Measurements from ENCODE around the gene ARHGAP21. TPM values are rescaled to one million over a fixed set of nuclear protein-coding genes. Genes with fewer than 3 reads are reported as not detected.

ARHGAP21 gene
- total and polyA plus RNA-seq, 11 donors, result 20.8 to 71.9 (median 48.4) TPM

- Histone ChIP-seq H3K36me3 (peaks cover 0 to 5% (median 0%) of the 10 kb centered on the region in 9 donors), H3K4me1 (peaks cover 0 to 11% (median 4%) of the 10 kb centered on the region in 12 donors), H3K4me3 (no peak overlapping the region), H3K9me3 (no peaks in the 10 kb centered on the region), H3K27me3 (peaks cover 0 to 5% (median 0%) of the 10 kb centered on the region in 9 donors), H3K27ac (no peak overlapping the region)
- TF ChIP-seq POLR2A (IDR thresholded peaks at IDR 0.05) (no peak), CTCF (IDR thresholded peaks at IDR 0.05) (no peak)
- WGBS, 4 donors, result 86 to 91% (median 87%) methylated on average over 7 of the region's 7 CpGs
- intact Hi-C loops (cut with DNase I), result loop anchor here in 1 of 10 donors (10.0 kb wide), 1 partner anchor 1399 kb away; no protein-coding TSS in a partner anchor
- DNase-seq (no peak), ATAC-seq (no peak)
These were observed 169.7 kb downstream of the ARHGAP21 start for GRCh38 chr10:24554036-24554435.

GRCh38 chr10:24553051-24553612 is 170.6 kb downstream of the ARHGAP21 start:
- H3K4me1 ChIP-seq, result peaks cover 0 to 11% (median 4%) of the 10 kb centered on the region in 12 donors
- intact Hi-C loops (cut with DNase I), result loop anchor here in 1 of 10 donors (10.0 kb wide), 1 partner anchor 1398 kb away; no protein-coding TSS in a partner anchor
- no peak overlapping the region for H3K4me3 ChIP-seq
- TF ChIP-seq CTCF (IDR thresholded peaks at IDR 0.05) (no peak), POLR2A (IDR thresholded peaks at IDR 0.05) (no peak)
- WGBS, 4 donors, result 66 to 73% (median 67%) methylated on average over 9 to 10 of the region's 10 CpGs
- H3K27me3 ChIP-seq, result peaks cover 0 to 5% (median 0%) of the 10 kb centered on the region in 9 donors
- no peak overlapping the region for H3K27ac ChIP-seq
- DNase-seq, result no peak
- peaks cover 0 to 8% (median 0%) of the 10 kb centered on the region in 9 donors for H3K36me3 ChIP-seq
- no peak for ATAC-seq
- no peaks in the 10 kb centered on the region for H3K9me3 ChIP-seq

GRCh38 chr10:24552346-24553016 is 171.2 kb downstream of the ARHGAP21 start:
- Histone ChIP-seq H3K27me3 (peaks cover 0 to 5% (median 0%) of the 10 kb centered on the region in 9 donors), H3K4me1 (peaks cover 0 to 11% (median 4%) of the 10 kb centered on the region in 12 donors), H3K36me3 (peaks cover 0 to 15% (median 0%) of the 10 kb centered on the region in 9 donors), H3K9me3 (no peaks in the 10 kb centered on the region), H3K27ac (no peak overlapping the region), H3K4me3 (no peak overlapping the region)
- peak in 2 of 4 donors; percentile 33 to 40 for ATAC-seq
- intact Hi-C loops (cut with DNase I), result loop anchor here in 1 of 10 donors (10.0 kb wide), 1 partner anchor 1398 kb away; no protein-coding TSS in a partner anchor
- 51 to 61% (median 57%) methylated on average over 21 to 22 of the region's 22 CpGs for WGBS, 4 donors
- no peak for TF ChIP-seq POLR2A (IDR thresholded peaks at IDR 0.05)
- TF ChIP-seq CTCF (IDR thresholded peaks at IDR 0.05), result peak in 5 of 12 donors; percentile 10 to 27 (median 13)
- no peak for DNase-seq

GRCh38 chr10:24551161-24551560 is 172.5 kb downstream of the ARHGAP21 start:
- H3K36me3 ChIP-seq, result peaks cover 0 to 27% (median 3%) of the 10 kb centered on the region in 9 donors
- H3K27me3 ChIP-seq, result peaks cover 0 to 5% (median 0%) of the 10 kb centered on the region in 9 donors
- intact Hi-C loops (cut with DNase I), result loop anchor here in 1 of 10 donors (10.0 kb wide), 1 partner anchor 1396 kb away; no protein-coding TSS in a partner anchor
- 60 to 88% (median 77%) methylated on average over 2 of the region's 2 CpGs for WGBS, 4 donors
- DNase-seq, result no peak
- no peak overlapping the region for H3K27ac ChIP-seq
- no peaks in the 10 kb centered on the region for H3K4me1 ChIP-seq
- TF ChIP-seq POLR2A (IDR thresholded peaks at IDR 0.05) (no peak), CTCF (IDR thresholded peaks at IDR 0.05) (no peak)
- H3K9me3 ChIP-seq, result no peaks in the 10 kb centered on the region
- no peak for ATAC-seq
- H3K4me3 ChIP-seq, result no peak overlapping the region

Data from heart left ventricle (tissue), 16 donors.